ENCODE results near the gene MSRB3.

- TF ChIP-seq CTCF (IDR thresholded peaks at IDR 0.05), result no peak
- TF ChIP-seq EZH2phosphoT487 (IDR thresholded peaks at IDR 0.05), result no peak
- TF ChIP-seq EZH2 (IDR thresholded peaks at IDR 0.05), result no peak
These were observed 191.8 kb downstream of the MSRB3 start for GRCh38 chr12:65470256-65470655.
